K562 (cell line): Measurements from ENCODE around the gene GNAI3. TPM values are rescaled to one million over a fixed set of nuclear protein-coding genes. Genes with fewer than 3 reads are reported as not detected.

Source experiments
- ATAC-seq: fragments of 200-7000 bp; cut with Tn5 transposase; 3 replicates; pipeline ENCODE4 v1.9.1; 2020; ENCODE audit warnings: moderate library complexity
- BruUV-seq: library from RNA; stranded (reverse); fragments of 400-500 nt; replicated peaks from 2 replicates; lab custom pipeline; 2021; lab: Mats Ljungman, UMichigan
- CTCF ChIA-PET: fragments of 300-600 bp; formaldehyde crosslinking; extraction: SDS; loops from one replicate; lab custom pipeline; 2021; ENCODE audit warnings: low intra/inter-chr PET ratio; lab: Yijun Ruan, JAX
- POLR2A ChIA-PET: fragments of 300-600, 350-650 bp; sonication (Branson Sonifier 250); formaldehyde crosslinking; extraction: SDS; loops from one replicate; lab custom pipeline; 2021; ENCODE audit warnings: antibody characterized with exemption, inconsistent platforms; lab: Yijun Ruan, JAX
- DNase-seq, 4 experiments: peaks; one replicate each; pipeline versions ENCODE4 v3.0.0 to v3.0.0-alpha.2; 2011 to 2018; ENCODE audit warnings: low spot score in 3 of 4, mixed read lengths in 3 of 4; ENCODE audit errors: extremely low read depth in 1 of 4
- FAIRE-seq: peaks from 2 replicates; lab custom pipeline; 2011; peaks lifted over from hg19 to GRCh38; lab: Jason Lieb, UNC
- H2AFZ ChIP-seq: 2 replicates; pipeline ENCODE4 v1.6.0; 2011; ENCODE audit warnings: low read depth, low read length, control low read depth, inconsistent platforms
- H3K27ac ChIP-seq: fragments of 200-600 bp; 3 replicates; pipeline ENCODE4 v1.8.0; 2011; ENCODE audit warnings: low read depth, mild to moderate bottlenecking, control low read depth, inconsistent platforms, low read length, moderate library complexity, mixed read lengths; ENCODE audit errors: extremely low read depth
- H3K27me3 ChIP-seq, 2 experiments: fragments of 300-600 bp in 1 of 2; 2 replicates in 1 of 2; 3 replicates in 1 of 2; pipeline versions ENCODE4 v1.6.0 to v1.8.0; 2011; ENCODE audit warnings: inconsistent platforms in 2 of 2, low read length in 2 of 2, mild to moderate bottlenecking in 1 of 2, mixed read lengths in 1 of 2, moderate library complexity in 1 of 2; ENCODE audit not compliant: control insufficient read depth in 2 of 2, insufficient read depth in 2 of 2
- H3K36me3 ChIP-seq: fragments of 300-600 bp; 3 replicates; pipeline ENCODE4 v1.8.0; 2011; ENCODE audit warnings: mild to moderate bottlenecking, low read length, inconsistent platforms; ENCODE audit not compliant: control insufficient read depth, insufficient read depth
- H3K4me1 ChIP-seq, 2 experiments: fragments of 200-600 bp in 1 of 2; replicated peaks in 1 of 2; 2 replicates in 1 of 2; 3 replicates in 1 of 2; pipeline versions ENCODE4 v1.5.1 to v1.8.0; 2011; ENCODE audit warnings: inconsistent platforms in 2 of 2, low read length in 2 of 2, mild to moderate bottlenecking in 1 of 2, mixed read lengths in 1 of 2, moderate library complexity in 1 of 2; ENCODE audit not compliant: control insufficient read depth in 2 of 2, insufficient read depth in 2 of 2
- H3K4me2 ChIP-seq: 2 replicates; pipeline ENCODE4 v1.6.1; 2011; ENCODE audit warnings: low read length, control low read depth, inconsistent platforms, mixed read lengths; ENCODE audit not compliant: insufficient read depth
- H3K4me3 ChIP-seq: fragments of 200-600 bp; sonication (generic), shearing (Covaris generic); 2 replicates; pipeline ENCODE4 v1.5.1; 2016; ENCODE audit warnings: control low read depth, inconsistent platforms
- H3K79me2 ChIP-seq: fragments of 200-600 bp; 3 replicates; pipeline ENCODE4 v1.8.0; 2011; ENCODE audit warnings: low read length, inconsistent platforms; ENCODE audit not compliant: control insufficient read depth, insufficient read depth
- H3K9ac ChIP-seq, 2 experiments: 2 replicates each; pipeline versions ENCODE4 v1.6.0 to v1.6.1; 2011; ENCODE audit warnings: low read depth in 2 of 2, low read length in 2 of 2, control low read depth in 1 of 2, inconsistent platforms in 1 of 2, mild to moderate bottlenecking in 1 of 2, mixed read lengths in 1 of 2; ENCODE audit not compliant: insufficient read depth in 1 of 2
- H3K9me1 ChIP-seq: one replicate; pipeline ENCODE4 v1.6.0; 2011; ENCODE audit warnings: inconsistent platforms, mild to moderate bottlenecking, low read length, moderate library complexity; ENCODE audit not compliant: control insufficient read depth, insufficient read depth
- H3K9me3 ChIP-seq: replicated peaks from 2 replicates; pipeline ENCODE4 v1.5.1; 2011; ENCODE audit warnings: low read depth, low read length, inconsistent platforms; ENCODE audit not compliant: control insufficient read depth, insufficient read depth
- H4K20me1 ChIP-seq: replicated peaks from 2 replicates; pipeline ENCODE4 v1.6.1; 2011; ENCODE audit warnings: low read length, inconsistent platforms, mixed read lengths; ENCODE audit not compliant: control insufficient read depth, insufficient read depth
- FOXK1 ChIP-seq: sonication (generic); formaldehyde crosslinking; IDR thresholded peaks from 2 replicates; pipeline ENCODE4 v1.8.0; 2022; ENCODE audit warnings: missing genetic modification reagents, mild to moderate bottlenecking, borderline replicate concordance
- NBN ChIP-seq: fragments of 450-650 bp; IDR thresholded peaks from 2 replicates; pipeline ENCODE4 v1.6.1; 2016; ENCODE audit warnings: low read depth, mild to moderate bottlenecking
- POLR2G ChIP-seq: fragments of 200-400 bp; formaldehyde crosslinking; IDR thresholded peaks from 2 replicates; pipeline ENCODE4 v1.6.1; 2017; ENCODE audit warnings: low read depth, mild to moderate bottlenecking, antibody characterized with exemption, low read length, moderate library complexity
- RBFOX2 ChIP-seq: fragments of 200-400 bp; formaldehyde crosslinking; IDR thresholded peaks from 2 replicates; pipeline ENCODE4 v1.6.1; 2017; ENCODE audit warnings: low read depth, mild to moderate bottlenecking, low read length, moderate library complexity
- SMAD1 ChIP-seq: fragments of 150-350 bp; IDR thresholded peaks from 2 replicates; pipeline ENCODE4 v1.6.1; 2014; ENCODE audit warnings: low read length, low read depth; ENCODE audit not compliant: partially characterized antibody
- ZBTB33 ChIP-seq: sonication (generic); formaldehyde crosslinking; IDR thresholded peaks from 2 replicates; pipeline ENCODE4 v1.8.1; 2023; ENCODE audit warnings: mild to moderate bottlenecking, missing genetic modification reagents
- ZNF436 ChIP-seq: fragments of 250-450, 450-650 bp; sonication (Bioruptor Pico); formaldehyde crosslinking; IDR thresholded peaks from 2 replicates; pipeline ENCODE4 v1.7.0; 2020; ENCODE audit warnings: mild to moderate bottlenecking
- WGBS: fragments of 100-300 bp; shearing (Covaris generic); methylation state at CpG from one replicate; pipeline ENCODE4 v1.1.6; 2016; ENCODE audit warnings: low coverage, mixed read lengths; ENCODE audit not compliant: insufficient coverage; ENCODE audit errors: missing lambda C conversion rate; 5-methylcytosine and 5-hydroxymethylcytosine counted together
- in situ Hi-C: fragments of 300-500 bp; cut with MboI; formaldehyde crosslinking; loops from 4 replicates; pipeline ENCODE4 v1.15.0; 2018; ENCODE audit warnings: inconsistent platforms, mixed read lengths
- intact Hi-C: fragments of 100-400 bp; cut with micrococcal nuclease; formaldehyde crosslinking; loops from 2 replicates; pipeline ENCODE4 v1.14.2; 2022
- polyA plus RNA-seq, 8 experiments: library from polyadenylated mRNA; depleted of rRNA in 4 of 8; stranded (reverse) in 5 of 8; unstranded in 3 of 8; fragments of >200 nt; fragmentation: Nextera tagmentation in 2 of 8; fragmentation: Illumina TruSeq in 1 of 8; extraction: Ambion mirVana in 2 of 8; extraction: Trizol in 1 of 8; gene quantifications; 2 replicates each; pipeline versions ENCODE4 v1.2.1 to v1.2.3, GENCODE V29; 2011 to 2014; ENCODE audit warnings: inconsistent platforms in 1 of 8, missing spikeins in 1 of 8
- total RNA-seq, 7 experiments: library from RNA; depleted of rRNA in 6 of 7; stranded (reverse); fragments of >200 nt in 6 of 7; fragmentation: Illumina TruSeq in 2 of 7; extraction: Trizol in 2 of 7; gene quantifications; 2 replicates each; pipeline versions ENCODE4 v1.2.1 to v1.2.3, GENCODE V29; 2011 to 2021; ENCODE audit warnings: low replicate concordance in 1 of 7
- TF ChIP-seq, protein P1 (sequence below), 3 experiments: fragments of 200-800 bp in 1 of 3; sonication (Bioruptor generic) in 1 of 3; sonication (generic) in 1 of 3; formaldehyde crosslinking in 1 of 3; IDR thresholded peaks; 2 replicates each; pipeline versions ENCODE4 v1.6.1 to v1.8.0; 2016 to 2022; ENCODE audit warnings: mild to moderate bottlenecking in 2 of 3, missing compliant biosample characterization in 2 of 3, missing genetic modification characterization in 2 of 3, missing genetic modification reagents in 1 of 3
- TF ChIP-seq, protein P2 (sequence below), 3 experiments: IDR thresholded peaks in 2 of 3; conservative IDR thresholded peaks in 1 of 3; 2 replicates each; pipeline ENCODE4 v1.5.1; 2011 to 2012; ENCODE audit warnings: low read length in 3 of 3, mild to moderate bottlenecking in 3 of 3, control low read depth in 2 of 3, improper control_type of control experiment in 1 of 3, inconsistent platforms in 1 of 3, low read depth in 1 of 3, mixed read lengths in 1 of 3, moderate library complexity in 1 of 3; ENCODE audit not compliant: insufficient read depth in 2 of 3

The GNAI3 gene
- total and polyA plus RNA-seq, 9 of the 15 experiments (the other 6 are each of a cell fraction or from before 2014, with no cell fraction given), result 6.3 to 13.2 (median 8.9) TPM

DNA sequence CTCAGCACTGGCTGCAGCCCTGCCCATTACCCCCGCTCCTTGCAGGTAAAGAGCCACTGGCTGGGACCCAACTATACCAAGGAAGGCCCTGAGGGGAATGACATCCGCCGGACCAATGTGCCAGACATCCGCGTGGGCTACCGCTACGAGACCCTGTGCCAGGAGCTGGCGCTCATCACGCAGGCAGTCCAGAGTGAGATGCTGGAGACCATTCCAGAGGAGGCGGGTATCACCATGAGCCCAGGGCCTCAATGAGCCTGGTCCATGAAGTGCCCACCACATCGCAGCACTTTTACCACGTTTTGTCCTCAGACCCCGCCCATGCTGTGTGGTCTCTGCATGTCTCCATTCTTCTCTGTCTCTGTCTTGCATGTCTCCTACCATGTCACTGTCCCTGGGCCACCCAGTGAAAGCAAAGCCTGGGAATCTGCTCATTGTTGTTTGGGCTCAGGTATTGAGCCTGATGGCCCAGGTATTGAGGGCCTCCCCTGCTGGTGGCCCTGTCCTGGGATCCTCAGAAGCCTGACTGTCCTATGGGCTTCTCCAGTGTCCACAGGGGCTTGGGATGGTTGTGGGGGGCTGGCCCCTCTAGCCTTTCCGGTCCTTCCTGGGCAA, 82.6 kb downstream of the GNAI3 start:
- peaks cover 0 to 32% of the 10 kb centered on the region in 2 experiments; a peak in 2 of 5 replicates for H3K4me1 ChIP-seq
- intact Hi-C loops (loop anchor here (1.0 kb wide), 1 partner anchor 85 kb away; no protein-coding TSS in a partner anchor), in situ Hi-C loops (no loop called here)
- no TSS peak for BruUV-seq
- FAIRE-seq, result no peak
- H3K9ac ChIP-seq, result no peak overlapping the region
- H3K9me3 ChIP-seq, result no peaks in the 10 kb centered on the region
- H3K27me3 ChIP-seq, result no peaks in the 10 kb centered on the region
- ATAC-seq, result no peak
- H3K4me3 ChIP-seq, result no peak overlapping the region
- H2AFZ ChIP-seq, result no peak overlapping the region
- DNase-seq, result no peak
- peaks cover 4% of the 10 kb centered on the region; the same call in 1 of the 2 replicates for H4K20me1 ChIP-seq
- H3K27ac ChIP-seq, result no peak overlapping the region
- CTCF ChIA-PET, result interaction anchor here (0.6 to 2.6 kb wide), 2 partner anchors 10 to 85 kb away, joined by 3 to 24 read pairs; no protein-coding TSS in a partner anchor
- WGBS, result 94% methylated on average over 14 of the region's 14 CpGs
- H3K9me1 ChIP-seq, result peaks cover 5% of the 10 kb centered on the region
- H3K79me2 ChIP-seq, result no peaks in the 10 kb centered on the region
- TF ChIP-seq NBN (no peak), ZNF436 (no peak), SMAD1 (no peak), FOXK1 (CRISPR knock-in tag) (no peak), ZBTB33 (CRISPR knock-in tag) (peak; percentile 75), RBFOX2 (0 out of 2 replicates have a peak, but pooled peaks have one; percentile 1), POLR2G (0 out of 2 replicates have a peak, but pooled peaks have one; percentile 6)
- TF ChIP-seq, protein P1, sequence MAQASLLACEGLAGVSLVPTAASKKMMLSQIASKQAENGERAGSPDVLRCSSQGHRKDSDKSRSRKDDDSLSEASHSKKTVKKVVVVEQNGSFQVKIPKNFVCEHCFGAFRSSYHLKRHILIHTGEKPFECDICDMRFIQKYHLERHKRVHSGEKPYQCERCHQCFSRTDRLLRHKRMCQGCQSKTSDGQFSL (CRISPR knock-in tag; IDR thresholded peaks at IDR 0.05), result peak; percentile 10; the same call in 1 of the 2 replicates
- TF ChIP-seq, protein P1 (tag; IDR thresholded peaks at IDR 0.05), result no peak
- TF ChIP-seq, protein P2, sequence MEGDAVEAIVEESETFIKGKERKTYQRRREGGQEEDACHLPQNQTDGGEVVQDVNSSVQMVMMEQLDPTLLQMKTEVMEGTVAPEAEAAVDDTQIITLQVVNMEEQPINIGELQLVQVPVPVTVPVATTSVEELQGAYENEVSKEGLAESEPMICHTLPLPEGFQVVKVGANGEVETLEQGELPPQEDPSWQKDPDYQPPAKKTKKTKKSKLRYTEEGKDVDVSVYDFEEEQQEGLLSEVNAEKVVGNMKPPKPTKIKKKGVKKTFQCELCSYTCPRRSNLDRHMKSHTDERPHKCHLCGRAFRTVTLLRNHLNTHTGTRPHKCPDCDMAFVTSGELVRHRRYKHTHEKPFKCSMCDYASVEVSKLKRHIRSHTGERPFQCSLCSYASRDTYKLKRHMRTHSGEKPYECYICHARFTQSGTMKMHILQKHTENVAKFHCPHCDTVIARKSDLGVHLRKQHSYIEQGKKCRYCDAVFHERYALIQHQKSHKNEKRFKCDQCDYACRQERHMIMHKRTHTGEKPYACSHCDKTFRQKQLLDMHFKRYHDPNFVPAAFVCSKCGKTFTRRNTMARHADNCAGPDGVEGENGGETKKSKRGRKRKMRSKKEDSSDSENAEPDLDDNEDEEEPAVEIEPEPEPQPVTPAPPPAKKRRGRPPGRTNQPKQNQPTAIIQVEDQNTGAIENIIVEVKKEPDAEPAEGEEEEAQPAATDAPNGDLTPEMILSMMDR (IDR thresholded peaks at IDR 0.05 in 2 of 3, conservative IDR thresholded peaks at IDR 0.05 in 1 of 3; ENCODE audit: insufficient read depth in 2 of 3, low read depth in 1 of 3, low read length in 3 of 3), result 0 out of 6 replicates have a peak, but pooled peaks of 1 of the 3 experiments have one; percentile 5
- TF ChIP-seq, all 486 proteins: peak for 5
- Histone ChIP-seq H3K36me3 (peaks cover 60% of the 10 kb centered on the region; the same call in 2 of the 3 replicates), H3K4me2 (no peak overlapping the region)
- POLR2A ChIA-PET, result interaction anchor here (0.5 to 4.2 kb wide), 6 partner anchors 8 to 369 kb away, joined by 3 to 23 read pairs (median 3); partner anchors contain the start of genes AMPD2 and GNAI3
